AG09319 (cell line): ENCODE results near the gene AFF1.
"Not testable (repeated sequence)": the region's sequence is repeated elsewhere in the genome, so short reads cannot be mapped to it uniquely, and the experiment has no call there.

Experiments used
- DNase-seq: peaks from one replicate; pipeline ENCODE4 v3.0.0-alpha.2; 2010; ENCODE audit warnings: low read depth; ENCODE audit errors: extremely low read depth
- CTCF ChIP-seq: IDR thresholded peaks from 2 replicates; pipeline ENCODE4 v1.5.1; 2011; ENCODE audit warnings: low read depth, mild to moderate bottlenecking, inconsistent platforms, low read length, moderate library complexity

The AFF1 gene

GRCh38 chr4:87010192-87010591 lies 75.4 kb downstream of the AFF1 start:
- TF ChIP-seq CTCF = no peak
- DNase-seq = no peak

- no peak for DNase-seq
- no peak for TF ChIP-seq CTCF
These were observed 76.7 kb downstream of the AFF1 start for GRCh38 chr4:87011340-87012034.

GRCh38 chr4:87012265-87012953 lies 77.6 kb downstream of the AFF1 start:
- TF ChIP-seq CTCF = no peak
- DNase-seq = no peak

DNA sequence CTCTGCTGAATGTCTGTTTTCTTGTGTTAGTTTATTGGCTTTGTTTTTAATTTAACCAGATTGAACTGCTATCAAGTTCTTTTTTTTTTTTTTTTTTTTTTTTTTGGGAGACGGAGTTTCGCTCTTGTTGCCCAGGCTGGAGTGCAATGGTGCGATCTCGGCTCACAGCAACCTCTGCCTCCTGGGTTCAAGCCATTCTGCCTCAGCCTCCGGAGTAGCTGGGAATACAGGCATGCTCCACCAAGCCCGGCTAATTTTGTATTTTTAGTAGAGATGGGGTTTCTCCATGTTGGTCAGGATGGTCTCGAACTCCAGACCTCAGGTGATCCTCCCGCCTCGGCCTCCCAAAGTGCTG lies 78.1 kb downstream of the AFF1 start:
- DNase-seq = not testable (repeated sequence)

GRCh38 chr4:87014284-87014782 lies 79.5 kb downstream of the AFF1 start:
- no peak for TF ChIP-seq CTCF

DNA sequence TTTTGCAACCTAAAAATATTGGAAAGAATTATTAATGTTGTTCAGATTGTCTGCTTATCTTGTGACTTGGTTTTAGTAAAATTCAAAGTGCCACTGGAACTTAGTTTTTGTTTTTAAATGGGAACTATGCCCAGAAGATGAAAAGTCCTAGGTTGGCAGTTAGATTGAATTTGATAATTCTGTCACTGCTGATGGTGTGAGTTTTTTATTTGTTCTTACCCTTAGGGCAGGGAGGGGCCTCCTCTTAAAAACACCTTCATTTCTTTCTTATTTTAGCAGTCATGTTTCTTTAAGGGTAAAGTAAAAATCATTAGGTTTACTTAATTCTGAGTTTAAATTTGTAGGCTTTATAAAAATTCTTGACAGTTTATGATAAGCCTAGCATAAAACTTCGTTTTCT lies 80.6 kb downstream of the AFF1 start:
- no peak for TF ChIP-seq CTCF
- DNase-seq = no peak

More at GRCh38 chr4:87014284-87014782, 79.5 kb downstream of the AFF1 start:
- DNase-seq = no peak

DNA sequence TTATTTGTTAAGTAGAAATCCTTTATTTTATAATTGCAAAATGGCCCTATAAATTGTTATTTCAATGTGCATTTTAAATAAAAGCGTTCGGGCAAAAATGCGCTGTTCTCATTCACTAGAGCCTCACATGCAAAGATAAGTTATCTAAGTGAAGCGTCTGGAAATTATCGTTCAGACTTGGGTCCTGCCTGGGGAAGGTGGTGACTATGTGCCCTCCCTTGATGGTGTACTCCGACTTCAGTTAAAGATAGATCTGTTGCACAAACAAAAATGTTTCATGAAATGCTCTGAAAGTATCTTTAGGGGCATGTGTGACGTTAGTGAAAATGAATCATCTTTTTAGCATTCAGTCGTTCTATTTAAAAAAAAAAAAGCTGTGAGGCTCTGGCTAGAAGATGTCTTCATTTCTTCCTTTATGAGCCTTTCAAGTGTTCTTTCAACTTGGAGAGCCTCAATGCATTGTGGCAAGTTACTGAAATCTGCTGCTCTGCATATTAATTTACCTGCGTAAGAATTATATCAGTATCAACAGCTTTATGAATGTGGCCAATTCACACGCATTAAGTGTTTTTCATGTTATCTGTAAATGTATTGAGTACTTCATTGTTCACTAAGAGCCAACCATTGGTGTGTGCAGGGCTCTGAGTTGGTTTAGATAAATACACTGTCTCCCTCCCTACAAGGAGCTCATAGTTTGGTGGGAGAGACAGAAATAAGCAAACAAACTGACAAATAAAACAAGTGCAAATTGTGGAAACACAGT lies 83.0 kb downstream of the AFF1 start:
- no peak for TF ChIP-seq CTCF
- no peak for DNase-seq
